HG02970 (cell line): ENCODE measurements around the gene MTG1.
"Not testable (repeated sequence)": the region's sequence is repeated elsewhere in the genome, so short reads cannot be mapped to it uniquely, and the experiment has no call there.

Source experiments
- ATAC-seq: cut with Tn5 transposase; IDR thresholded peaks from one replicate; pipeline ENCODE4 v1.9.1; 2021; ENCODE audit warnings: mild to moderate bottlenecking, moderate library complexity, moderate number of reproducible peaks; ENCODE audit not compliant: unreplicated experiment, low FRiP score

Gene MTG1

GRCh38 chr10:133460208-133460769 lies 66.3 kb downstream of the MTG1 start:
- ATAC-seq: no peak

DNA sequence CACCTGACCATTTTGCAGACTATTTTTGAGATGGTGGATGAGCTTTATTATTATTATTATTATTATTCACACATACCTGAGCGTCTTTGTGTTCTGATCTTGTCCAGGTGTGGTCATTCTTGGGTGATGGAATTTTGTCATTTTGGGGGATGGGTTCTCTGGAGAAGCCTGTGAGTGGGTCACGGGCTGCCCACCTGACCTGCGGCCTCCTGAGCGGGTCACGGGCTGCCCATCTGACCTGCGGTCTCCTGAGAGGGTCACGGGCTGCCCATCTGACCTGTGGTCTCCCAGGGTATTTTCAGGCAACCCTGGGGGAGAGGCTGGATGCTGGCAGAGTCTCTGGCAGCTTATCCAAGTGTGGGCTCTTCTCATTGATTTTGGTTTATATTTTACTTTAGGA lies 67.1 kb downstream of the MTG1 start:
- ATAC-seq: no peak

GRCh38 chr10:133461841-133462240 lies 67.9 kb downstream of the MTG1 start:
- no peak for ATAC-seq

- ATAC-seq: no peak
Observed at GRCh38 chr10:133462512-133463305, 68.8 kb downstream of the MTG1 start.

DNA sequence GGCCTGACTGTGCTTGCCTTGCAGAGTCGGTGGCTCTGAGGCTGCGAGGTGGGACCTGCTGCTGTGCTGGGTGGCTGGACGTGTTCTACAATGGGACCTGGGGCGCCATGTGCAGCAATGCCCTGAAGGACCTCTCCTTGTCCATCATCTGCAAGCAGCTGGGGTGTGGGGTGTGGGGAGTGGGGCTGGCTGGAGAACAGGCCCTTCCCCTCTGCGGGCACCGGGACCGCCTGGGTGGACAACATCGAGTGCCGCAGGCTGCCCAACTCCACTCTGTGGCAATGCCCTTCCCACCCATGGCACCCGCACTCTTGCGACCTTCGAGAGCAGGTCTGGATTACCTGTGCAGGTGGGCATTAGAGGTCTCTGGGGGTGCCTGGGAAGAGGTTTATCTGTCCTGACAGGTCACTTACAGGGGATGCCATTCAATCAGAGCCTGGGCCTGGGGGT lies 70.7 kb downstream of the MTG1 start:
- ATAC-seq: no peak

DNA sequence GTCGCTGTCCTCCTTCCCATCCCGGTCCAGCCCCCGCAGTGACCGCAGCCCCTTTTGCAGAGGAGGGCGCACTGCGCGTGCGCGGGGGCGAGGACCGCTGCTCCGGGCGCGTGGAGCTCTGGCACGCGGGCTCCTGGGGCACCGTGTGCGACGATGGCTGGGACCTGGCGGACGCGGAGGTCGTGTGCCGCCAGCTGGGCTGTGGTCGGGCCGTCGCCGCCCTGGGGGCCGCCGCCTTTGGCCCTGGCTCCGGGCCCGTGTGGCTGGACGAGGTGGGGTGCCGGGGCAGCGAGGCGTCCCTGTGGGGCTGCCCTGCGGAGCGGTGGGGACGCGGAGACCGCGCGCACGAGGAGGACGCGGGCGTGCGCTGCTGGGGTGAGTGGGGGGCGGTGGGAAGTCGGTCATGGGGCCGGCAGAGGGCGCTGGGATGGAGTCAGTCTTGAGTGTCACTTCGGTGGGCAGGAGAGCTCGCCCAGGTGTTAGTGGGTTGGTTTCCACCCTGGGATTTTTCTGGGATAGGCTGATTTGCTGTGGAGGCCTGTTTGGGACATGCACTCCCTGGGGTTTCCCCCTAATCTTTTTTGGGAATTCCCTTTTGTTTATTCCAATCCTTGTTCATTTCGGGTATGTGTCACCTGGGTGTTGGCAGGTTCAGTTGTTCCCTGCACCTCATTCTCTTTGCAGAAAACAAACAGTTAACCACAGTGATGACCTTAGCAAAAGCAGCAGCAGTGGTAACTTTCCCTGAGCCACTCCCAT lies 71.4 kb downstream of the MTG1 start:
- no peak for ATAC-seq

GRCh38 chr10:133465950-133466474 lies 72.1 kb downstream of the MTG1 start:
- ATAC-seq: no peak

GRCh38 chr10:133466683-133467275 lies 72.8 kb downstream of the MTG1 start:
- ATAC-seq: no peak

DNA sequence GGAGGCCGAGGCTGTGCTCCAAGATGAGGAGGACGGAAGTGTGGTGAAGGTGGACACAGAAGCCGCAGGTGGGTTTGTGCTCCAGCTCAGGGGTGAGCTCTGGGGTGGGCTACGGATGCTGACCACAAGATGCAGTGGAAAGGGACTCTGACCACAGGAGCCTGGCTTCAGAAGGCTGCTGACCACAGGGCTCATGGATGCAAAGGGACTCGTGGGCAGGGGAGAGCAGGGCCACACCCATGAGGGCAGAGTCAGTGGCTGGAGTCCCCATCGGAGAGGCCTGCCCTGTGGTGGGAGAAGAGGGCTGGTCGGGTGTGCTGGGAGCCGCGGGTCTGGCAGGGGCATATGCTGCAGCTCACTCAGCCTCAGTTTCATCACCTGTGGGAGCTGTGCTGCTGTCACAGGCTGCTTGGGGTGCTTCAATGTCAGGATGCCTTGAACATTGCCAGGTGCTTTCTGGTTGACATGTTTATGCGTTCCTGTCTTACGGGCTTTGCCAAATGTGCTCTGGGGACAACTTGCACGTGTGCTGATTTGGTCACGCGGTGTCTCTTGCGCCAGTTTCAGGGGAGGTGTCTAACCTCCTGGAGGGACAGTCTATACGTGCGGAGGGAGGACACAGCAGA lies 73.4 kb downstream of the MTG1 start:
- no peak for ATAC-seq

DNA sequence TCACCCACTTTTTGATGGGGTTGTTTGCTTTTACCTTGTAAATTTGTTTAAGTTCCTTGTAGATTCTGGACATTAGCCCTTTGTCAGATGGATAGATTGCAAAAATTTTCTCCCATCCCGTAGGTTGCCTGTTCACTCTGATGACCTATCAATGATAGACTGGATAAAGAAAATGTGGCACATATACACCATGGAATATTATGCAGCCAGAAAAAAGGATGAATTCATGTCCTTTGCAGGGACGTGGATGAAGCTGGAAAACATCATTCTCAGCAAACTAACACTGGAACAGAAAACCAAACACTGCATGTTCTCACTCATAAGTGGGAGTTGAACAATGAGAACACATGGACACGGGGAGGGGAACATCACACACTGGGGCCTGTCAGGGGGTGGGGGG lies 75.2 kb downstream of the MTG1 start:
- ATAC-seq: not testable (repeated sequence)

DNA sequence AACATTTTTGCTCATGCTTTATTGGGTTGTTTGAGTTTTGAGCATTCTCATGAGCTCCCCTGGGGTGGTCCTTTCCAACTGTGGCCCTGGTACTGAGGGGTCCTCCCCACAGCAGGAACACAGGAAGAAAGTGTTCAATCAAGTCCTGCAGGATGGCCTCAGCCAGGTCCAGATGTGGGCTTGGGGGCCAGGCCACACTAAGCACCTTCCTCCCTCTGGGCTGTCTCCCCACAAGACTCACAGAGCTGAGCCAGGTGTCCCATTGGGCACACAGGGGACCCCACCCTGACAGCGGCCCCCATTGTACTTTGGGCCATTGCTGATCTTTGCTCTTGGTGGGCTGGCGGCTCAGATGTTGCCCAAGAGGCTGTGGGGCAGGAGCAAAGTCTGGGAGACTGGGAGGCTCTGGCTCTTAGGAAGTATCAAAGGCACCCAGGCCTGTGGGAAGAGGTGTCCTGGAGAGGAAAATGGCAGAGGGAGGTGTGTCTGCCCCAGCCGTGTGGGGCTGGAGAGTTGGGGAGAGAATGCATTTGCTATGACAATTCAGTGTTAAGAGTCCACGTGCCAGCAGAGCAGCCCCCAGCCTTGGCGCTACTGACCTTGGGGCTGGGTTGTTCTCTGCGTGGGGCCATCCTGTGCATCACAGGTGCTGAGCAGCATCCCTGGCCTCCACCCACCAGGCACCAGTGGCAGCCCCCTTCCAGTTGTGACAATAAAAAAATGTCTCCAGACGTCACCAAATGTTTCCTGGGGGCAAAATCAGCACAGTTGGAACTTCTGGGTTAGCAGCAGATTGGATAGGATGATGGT lies 77.5 kb downstream of the MTG1 start:
- no peak for ATAC-seq
